Measurements from ENCODE around the gene SLC5A4.

GRCh38 chr22:32175115-32175514 is 80.0 kb downstream of the SLC5A4 start:
- TF ChIP-seq EZH2phosphoT487 (IDR thresholded peaks at IDR 0.05; ENCODE audit: borderline replicate concordance, low read length) (no peak), CTCF (conservative IDR thresholded peaks at IDR 0.05; ENCODE audit: low read depth, low read length) (no peak)

Measured in PC-3 (cell line).